Thyroid gland (tissue), 4 donors: ENCODE measurements around the gene PHTF1. TPM values are rescaled to one million over a fixed set of nuclear protein-coding genes. Genes with fewer than 3 reads are reported as not detected.

ENCODE experiments used
- DNase-seq, 2 donors: peaks; one replicate each; pipeline ENCODE4 v3.0.0-alpha.2; 2019
- H3K27ac ChIP-seq, 3 donors: fragments of 200-600 bp; sonication (generic); 1 replicate in 2 of 3; 2 replicates in 1 of 3; pipeline ENCODE4 v1.5.1; 2016 to 2019; ENCODE audit warnings: mild to moderate bottlenecking in 1 of 3, moderate library complexity in 1 of 3
- H3K27me3 ChIP-seq: fragments of 200-600 bp; sonication (generic); one replicate; pipeline ENCODE4 v1.5.1; 2019
- H3K36me3 ChIP-seq, 2 donors: fragments of 200-600 bp; sonication (generic); one replicate each; pipeline ENCODE4 v1.5.1; 2016 to 2019
- H3K4me1 ChIP-seq, 2 donors: fragments of 200-600 bp; sonication (generic); one replicate each; pipeline ENCODE4 v1.5.1; 2017 to 2019
- H3K4me3 ChIP-seq, 3 donors: fragments of 200-600 bp; sonication (generic); replicated peaks in 1 of 3; 1 replicate in 2 of 3; 2 replicates in 1 of 3; pipeline ENCODE4 v1.5.1; 2016; ENCODE audit warnings: mild to moderate bottlenecking in 1 of 3
- H3K9me3 ChIP-seq: fragments of 200-600 bp; sonication (generic); one replicate; pipeline ENCODE4 v1.5.1; 2017
- CTCF ChIP-seq, 6 experiments: fragments of 200-600 bp in 3 of 6; fragments of 450-650 bp in 3 of 6; sonication (generic) in 3 of 6; IDR thresholded peaks; one replicate each; pipeline ENCODE4 v1.5.1; 2016 to 2019; ENCODE audit warnings: antibody characterized with exemption in 6 of 6, mild to moderate bottlenecking in 2 of 6, inconsistent platforms in 1 of 6, moderate library complexity in 1 of 6
- POLR2A ChIP-seq, 2 donors: fragments of 450-650 bp; IDR thresholded peaks; one replicate each; pipeline ENCODE4 v1.6.1; 2017; ENCODE audit warnings: antibody characterized with exemption in 2 of 2, mild to moderate bottlenecking in 2 of 2, moderate library complexity in 1 of 2
- WGBS, 2 donors: methylation state at CpG; one replicate each; pipeline ENCODE4 v1.1.5; 2017; 5-methylcytosine and 5-hydroxymethylcytosine counted together
- intact Hi-C: fragments of 100-400 bp; cut with DNase I; formaldehyde crosslinking; loops from one replicate; pipeline ENCODE4 v1.15.1; 2023
- total RNA-seq, 4 donors: library from RNA; depleted of rRNA; stranded (reverse); fragments of >200 nt; gene quantifications; one replicate each; pipeline ENCODE4 v1.2.3, GENCODE V29; 2016

PHTF1 gene
- total RNA-seq, 4 donors from 2014 or later: 14.4 to 25.4 (median 20.9) TPM

GRCh38 chr1:113714606-113715269 is 44.5 kb downstream of the PHTF1 start:
- intact Hi-C loops: no loop called here
- no peaks in the 10 kb centered on the region for H3K27me3 ChIP-seq
- no peaks in the 10 kb centered on the region for H3K4me1 ChIP-seq
- H3K36me3 ChIP-seq: peaks cover 3 to 5% of the 10 kb centered on the region in 2 donors
- WGBS, 2 donors: 94 to 96% methylated on average over 3 of the region's 3 CpGs
- H3K4me3 ChIP-seq: no peak overlapping the region
- no peak overlapping the region for H3K27ac ChIP-seq
- no peak for TF ChIP-seq CTCF (IDR thresholded peaks at IDR 0.05)
- no peak for TF ChIP-seq POLR2A (IDR thresholded peaks at IDR 0.05)
- no peaks in the 10 kb centered on the region for H3K9me3 ChIP-seq
- no peak for DNase-seq

DNA sequence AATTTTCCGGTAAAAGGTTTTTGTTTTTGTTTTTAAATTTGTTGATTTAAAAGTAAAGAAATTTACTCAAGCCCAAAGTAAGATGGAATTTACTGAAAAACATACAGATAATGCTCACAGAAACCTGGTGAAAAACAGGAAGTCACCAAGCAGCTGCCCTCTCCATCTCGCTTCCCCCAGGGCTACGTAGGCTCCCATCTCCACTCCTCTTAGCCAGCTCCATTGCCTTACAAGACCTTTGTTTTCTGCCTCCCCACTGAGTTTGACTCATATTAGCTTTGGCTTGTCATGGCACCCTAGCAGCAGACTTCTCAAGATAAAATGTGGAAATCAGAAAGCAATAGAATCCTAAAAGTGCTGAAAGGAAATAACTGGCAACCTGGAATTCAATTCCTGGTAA is 57.9 kb downstream of the PHTF1 start:
- no peaks in the 10 kb centered on the region for H3K9me3 ChIP-seq
- DNase-seq: no peak
- no peak overlapping the region for H3K4me3 ChIP-seq
- H3K4me1 ChIP-seq: no peaks in the 10 kb centered on the region
- WGBS, 2 donors: 90 to 94% methylated on average over 3 of the region's 3 CpGs
- intact Hi-C loops: no loop called here
- no peaks in the 10 kb centered on the region for H3K27me3 ChIP-seq
- no peak overlapping the region for H3K27ac ChIP-seq
- TF ChIP-seq CTCF (IDR thresholded peaks at IDR 0.05) (no peak), POLR2A (IDR thresholded peaks at IDR 0.05) (no peak)
- no peaks in the 10 kb centered on the region for H3K36me3 ChIP-seq

DNA sequence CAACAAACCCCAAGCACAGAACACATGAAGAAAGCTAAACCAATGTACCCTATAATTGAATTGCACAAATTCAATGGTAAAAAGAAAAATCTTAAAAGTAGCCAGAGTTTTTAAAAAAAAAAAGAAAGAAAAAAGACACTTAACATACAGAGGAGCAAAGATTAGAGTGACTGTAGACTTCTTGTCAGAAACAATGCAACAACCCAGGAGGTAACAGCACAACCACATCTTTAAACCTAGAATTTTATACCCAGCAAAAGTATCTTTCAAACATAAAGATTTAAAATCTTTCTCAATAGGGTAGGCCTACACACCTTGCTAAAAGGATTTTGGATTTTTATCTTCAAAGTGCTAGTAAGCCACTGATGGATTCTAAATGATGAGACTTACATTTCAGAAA is 64.4 kb downstream of the PHTF1 start:
- H3K4me1 ChIP-seq: no peaks in the 10 kb centered on the region
- no peak overlapping the region for H3K27ac ChIP-seq
- DNase-seq: no peak
- intact Hi-C loops: no loop called here
- TF ChIP-seq POLR2A (IDR thresholded peaks at IDR 0.05) (no peak), CTCF (IDR thresholded peaks at IDR 0.05) (no peak)
- no peaks in the 10 kb centered on the region for H3K9me3 ChIP-seq
- no peaks in the 10 kb centered on the region for H3K36me3 ChIP-seq
- H3K4me3 ChIP-seq: no peak overlapping the region
- H3K27me3 ChIP-seq: no peaks in the 10 kb centered on the region

DNA sequence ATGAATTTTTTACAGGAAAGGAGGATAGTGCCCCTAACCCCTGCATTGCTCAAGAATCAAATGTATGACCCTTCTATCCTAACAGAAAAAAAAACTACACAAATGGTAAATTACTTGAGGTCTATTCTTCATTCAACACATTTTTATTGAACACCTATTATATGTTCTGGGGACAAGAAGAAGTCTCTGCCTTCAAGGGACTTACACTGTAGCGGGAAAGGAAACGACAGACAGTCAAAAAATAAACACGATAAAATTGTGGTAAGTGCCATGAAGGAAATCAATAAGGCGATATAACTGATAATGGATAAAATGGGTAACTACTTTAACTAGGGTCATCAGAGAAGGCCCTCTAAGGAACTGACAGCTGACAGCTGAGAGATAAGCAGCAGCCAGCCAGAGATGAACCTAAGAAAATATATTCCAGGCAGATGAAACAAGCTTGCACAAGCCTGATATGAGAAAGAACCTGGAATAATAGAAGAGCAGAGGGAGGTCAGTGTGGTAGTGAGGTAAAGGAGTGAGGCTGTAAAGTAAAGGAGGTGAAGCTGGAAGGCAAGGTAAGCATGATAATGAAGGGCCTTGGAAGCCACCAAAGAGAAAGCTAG is 66.4 kb downstream of the PHTF1 start:
- H3K27ac ChIP-seq: no peak overlapping the region
- intact Hi-C loops: no loop called here
- no peaks in the 10 kb centered on the region for H3K27me3 ChIP-seq
- no peak for TF ChIP-seq POLR2A (IDR thresholded peaks at IDR 0.05)
- TF ChIP-seq CTCF (IDR thresholded peaks at IDR 0.05): no peak
- no peak for DNase-seq
- H3K4me1 ChIP-seq: no peaks in the 10 kb centered on the region
- WGBS, 2 donors: 98 to 99% methylated on average over 4 of the region's 4 CpGs
- H3K9me3 ChIP-seq: no peaks in the 10 kb centered on the region
- no peaks in the 10 kb centered on the region for H3K36me3 ChIP-seq
- no peak overlapping the region for H3K4me3 ChIP-seq

GRCh38 chr1:113692342-113692741 is 66.9 kb downstream of the PHTF1 start:
- no peaks in the 10 kb centered on the region for H3K4me1 ChIP-seq
- intact Hi-C loops: no loop called here
- TF ChIP-seq POLR2A (IDR thresholded peaks at IDR 0.05) (no peak), CTCF (IDR thresholded peaks at IDR 0.05) (no peak)
- no peaks in the 10 kb centered on the region for H3K27me3 ChIP-seq
- no peak overlapping the region for H3K4me3 ChIP-seq
- WGBS, 2 donors: 44 to 92% methylated on average over 2 of the region's 2 CpGs
- no peaks in the 10 kb centered on the region for H3K36me3 ChIP-seq
- no peak overlapping the region for H3K27ac ChIP-seq
- H3K9me3 ChIP-seq: no peaks in the 10 kb centered on the region
- no peak for DNase-seq
